Amniotic epithelial cell (primary cell): ENCODE data around the gene UBP1.
"Not testable (repeated sequence)": the region's sequence is repeated elsewhere in the genome, so short reads cannot be mapped to it uniquely, and the experiment has no call there.

Source experiments
- DNase-seq: peaks from one replicate; pipeline ENCODE4 v3.0.0-alpha.2; 2010; ENCODE audit warnings: low read depth

Gene UBP1

DNA sequence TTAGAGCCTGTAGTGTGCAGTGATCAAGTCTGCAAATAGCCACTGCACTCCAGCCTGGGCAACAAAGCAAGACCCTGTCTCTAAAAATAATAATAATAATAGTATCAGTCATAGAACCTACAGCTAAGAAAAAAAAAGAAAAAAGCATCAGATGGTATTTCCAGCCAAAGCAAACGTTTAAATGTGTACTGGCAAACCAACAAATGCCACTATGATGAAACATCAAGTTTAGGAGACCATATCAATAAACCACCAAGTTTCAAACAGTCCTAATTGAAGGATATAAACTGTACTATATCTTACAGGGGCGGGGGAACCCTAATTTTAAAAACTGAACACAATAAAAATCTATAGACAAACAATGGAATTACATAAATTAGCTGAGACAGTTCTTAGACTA lies 6.4 kb downstream of the UBP1 start:
- no peak for DNase-seq

DNA sequence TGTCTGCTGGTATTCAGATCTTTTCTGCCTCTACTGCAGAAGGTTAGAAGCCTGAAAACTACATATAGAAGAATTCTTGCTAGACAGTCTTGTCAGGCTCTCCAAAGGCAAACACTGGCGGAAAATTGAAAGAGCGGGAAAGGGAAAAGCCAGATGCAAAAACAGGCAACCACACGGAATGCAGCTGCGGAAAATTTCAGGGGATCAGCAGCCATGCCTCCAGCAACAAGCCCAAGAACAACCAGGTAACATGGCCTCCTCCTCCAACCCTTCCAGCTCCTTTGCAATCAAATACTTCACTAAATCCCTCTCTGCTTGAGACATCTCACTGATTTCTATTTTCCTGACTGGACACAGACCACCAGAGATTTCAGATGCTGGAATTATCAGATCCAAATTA lies 9.6 kb downstream of the UBP1 start:
- no peak for DNase-seq

GRCh38 chr3:33430061-33430460 lies 10.1 kb downstream of the UBP1 start:
- DNase-seq, result no peak

- not testable (repeated sequence) for DNase-seq
These were observed 10.9 kb downstream of the UBP1 start for GRCh38 chr3:33429306-33429705.

DNA sequence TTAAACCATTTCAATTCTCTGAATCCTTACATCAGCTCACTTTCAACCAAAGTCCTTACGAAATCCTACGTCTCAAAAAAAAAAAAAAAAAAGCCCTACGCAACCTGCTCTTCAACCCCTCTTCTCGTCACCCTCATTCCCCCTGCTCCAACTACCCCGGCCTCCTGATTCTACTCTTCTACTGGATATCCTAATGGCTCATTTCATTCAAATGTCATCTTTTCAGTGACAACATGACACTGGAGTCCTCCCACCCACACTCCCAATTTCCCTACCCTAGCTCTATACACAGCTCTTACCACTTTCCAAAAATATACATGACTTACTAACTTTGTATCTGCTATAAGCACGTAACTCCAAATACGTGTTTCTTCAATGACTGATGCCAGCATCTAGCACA lies 11.5 kb downstream of the UBP1 start:
- no peak for DNase-seq

DNA sequence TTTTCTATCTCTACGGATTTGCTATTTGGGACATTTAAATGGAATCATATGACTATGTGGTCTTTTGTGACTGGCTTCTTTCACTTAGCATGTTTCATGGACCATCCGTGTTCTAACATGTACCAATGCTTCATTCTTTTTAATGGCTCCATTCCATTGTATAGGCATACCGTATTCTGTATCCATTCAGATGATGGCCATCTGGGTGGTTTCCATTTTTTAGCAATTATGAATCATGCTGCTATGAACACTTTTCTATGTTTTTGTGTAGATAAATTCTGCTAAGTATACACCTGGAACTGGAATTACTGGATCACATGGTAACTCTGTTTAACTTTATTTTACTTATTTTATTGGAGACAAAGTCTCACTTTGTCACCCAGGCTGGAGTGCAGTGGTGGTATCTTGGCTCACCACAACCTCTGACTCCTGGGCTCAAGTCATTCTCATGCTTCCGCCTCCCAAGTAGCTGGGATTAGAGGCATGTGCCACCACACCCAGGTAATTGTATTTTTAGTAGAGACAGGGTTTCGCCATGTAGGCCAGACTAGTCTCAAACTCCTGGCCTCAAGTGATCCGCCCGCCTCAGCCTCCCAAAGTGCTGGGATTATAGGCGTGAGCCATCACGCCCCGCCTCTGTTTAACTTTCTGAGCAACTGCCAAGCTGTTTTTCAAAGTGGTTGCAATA lies 13.4 kb downstream of the UBP1 start:
- DNase-seq, result no peak

DNA sequence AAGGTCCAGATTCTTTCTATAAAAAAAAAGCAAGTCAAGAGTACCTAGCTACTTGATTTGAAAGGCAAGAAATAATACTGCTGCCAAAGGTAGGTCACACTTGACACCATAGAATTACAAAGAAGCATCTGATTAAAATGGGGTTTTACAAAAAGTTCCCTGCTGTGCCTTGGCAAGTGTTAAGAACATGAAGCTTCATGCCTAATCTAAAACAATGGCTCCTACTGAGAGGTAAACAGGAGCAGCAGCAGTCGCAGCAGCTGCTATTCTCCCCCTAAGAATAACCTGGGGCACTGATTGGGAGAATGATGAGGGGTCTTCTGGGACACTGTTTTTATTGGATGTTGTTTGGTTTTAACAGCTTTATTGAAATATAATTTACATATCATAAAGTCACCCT lies 14.1 kb downstream of the UBP1 start:
- no peak for DNase-seq

DNA sequence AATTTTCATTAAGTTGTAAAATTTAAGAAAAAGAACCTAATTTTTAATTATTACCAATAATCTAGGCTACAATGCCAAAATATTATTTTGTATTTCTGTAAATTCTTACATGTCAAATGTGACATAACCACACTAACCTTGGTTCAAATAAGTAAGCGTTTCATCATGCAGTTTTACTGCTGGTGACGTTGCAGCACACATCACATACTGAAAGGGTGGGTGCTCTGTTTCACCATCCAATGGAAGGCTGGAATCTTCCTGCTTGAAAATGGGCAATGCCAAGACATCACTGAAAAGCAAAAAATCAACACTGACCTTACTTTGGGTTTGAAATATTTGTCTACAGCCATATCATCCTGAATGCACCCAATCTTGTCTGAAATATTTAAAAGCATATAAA lies 14.8 kb downstream of the UBP1 start:
- no peak for DNase-seq

DNA sequence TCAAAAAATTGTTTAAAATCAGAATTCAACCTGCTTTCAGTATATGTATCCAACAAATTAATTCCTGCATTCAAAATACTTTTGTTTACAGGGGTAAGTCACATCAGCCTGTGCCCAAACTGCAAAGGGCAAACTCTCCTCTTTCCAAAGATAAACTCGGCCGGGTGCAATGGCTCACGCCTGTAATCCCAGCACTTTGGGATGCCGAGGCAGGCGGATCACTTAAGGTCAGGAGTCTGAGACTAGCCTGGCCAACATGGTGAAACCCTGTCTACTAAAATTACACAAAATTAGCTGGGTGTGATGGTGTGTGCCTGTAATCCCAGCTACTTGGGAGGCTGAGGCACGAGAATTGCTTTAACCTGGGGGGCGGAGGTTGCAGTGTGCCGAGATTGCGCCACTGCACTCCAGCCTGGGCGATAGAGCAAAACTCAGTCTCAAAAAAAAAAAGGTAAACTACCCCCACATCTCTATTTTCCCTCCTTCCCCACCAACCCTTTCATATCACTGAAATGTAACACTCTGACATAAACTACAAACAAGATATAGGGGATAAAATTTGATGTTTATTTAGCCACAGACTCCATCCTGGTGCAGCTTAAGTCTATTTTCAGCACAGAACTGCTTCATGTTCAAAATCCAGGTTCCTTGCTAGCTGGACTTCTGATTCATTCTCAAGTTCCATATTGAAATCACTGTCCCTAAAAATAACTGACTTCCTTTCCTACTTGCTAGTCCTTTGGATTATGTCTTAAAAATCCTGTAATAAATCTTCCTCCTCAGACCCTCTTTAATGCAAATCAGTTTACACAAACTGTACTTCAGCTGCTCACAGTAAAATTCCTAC lies 15.4 kb downstream of the UBP1 start:
- DNase-seq, result no peak

DNA sequence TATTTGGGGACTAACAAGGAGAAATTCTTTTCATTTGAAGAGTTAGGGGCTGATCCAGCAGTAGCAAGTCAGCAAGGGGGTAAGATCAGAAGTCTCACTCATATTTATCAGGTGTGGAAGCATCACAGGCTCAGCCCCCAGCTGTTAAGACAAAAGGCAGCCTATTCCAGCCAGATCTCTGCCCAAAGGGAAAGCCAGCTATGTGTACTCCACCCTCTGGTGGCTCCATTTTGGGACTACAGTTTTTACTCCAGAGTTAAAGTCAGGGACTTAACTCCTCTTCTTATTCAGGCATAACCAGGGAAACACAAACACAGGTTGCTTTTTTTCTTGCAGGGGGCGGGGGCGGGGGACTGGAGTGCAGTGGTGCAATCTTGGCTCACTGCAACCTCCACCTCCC lies 19.2 kb downstream of the UBP1 start:
- DNase-seq, result no peak

DNA sequence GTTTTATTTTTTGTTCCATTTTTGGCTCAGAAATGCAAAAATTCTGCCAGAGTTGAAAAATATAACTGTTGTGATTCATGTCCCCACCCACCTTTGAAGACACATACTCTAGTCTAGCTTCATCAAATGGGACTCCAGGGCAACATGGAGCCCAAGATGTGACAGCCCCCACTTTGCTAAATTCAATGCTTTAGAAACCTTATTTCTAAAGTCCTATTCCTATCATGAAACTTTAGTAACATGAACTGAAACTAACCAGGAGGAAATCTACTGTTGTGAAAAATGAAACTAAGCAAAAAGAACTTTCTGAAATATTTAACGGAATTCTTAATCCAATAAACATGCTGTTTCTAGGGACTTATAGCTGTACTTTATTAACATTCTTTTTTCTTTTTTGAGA lies 20.3 kb downstream of the UBP1 start:
- no peak for DNase-seq

DNA sequence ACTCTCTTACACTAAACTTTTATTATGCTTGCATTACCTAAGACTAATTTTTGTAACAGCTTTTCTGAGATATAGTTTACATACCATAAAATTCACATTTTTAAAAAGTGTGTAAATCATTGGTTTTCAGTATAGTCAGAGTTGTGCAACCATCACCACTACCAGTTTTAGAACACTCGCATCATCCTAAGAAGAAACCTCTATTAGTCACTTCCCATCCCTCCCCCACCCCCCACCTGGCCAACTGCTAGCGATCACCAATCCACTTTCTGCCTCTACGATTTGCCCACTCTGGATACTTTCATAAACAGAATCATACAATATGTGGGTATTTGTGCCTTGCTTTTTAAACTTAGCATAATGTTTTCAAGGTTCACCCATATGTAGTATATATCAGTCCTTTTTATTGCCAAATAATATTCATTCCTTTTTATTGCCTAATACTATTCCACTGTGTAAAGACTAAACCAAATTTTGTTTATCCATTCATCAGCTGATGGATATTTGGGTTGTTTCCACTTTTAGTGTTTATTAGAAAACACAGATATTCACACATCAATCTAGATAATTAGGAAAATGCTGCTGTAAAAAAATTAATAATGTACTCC lies 23.0 kb downstream of the UBP1 start:
- peak; percentile 63 for DNase-seq

GRCh38 chr3:33410816-33411215 lies 29.4 kb downstream of the UBP1 start:
- DNase-seq, result not testable (repeated sequence)

- DNase-seq, result peak; percentile 31
These were observed 36.4 kb downstream of the UBP1 start for GRCh38 chr3:33403756-33404155.

- DNase-seq, result no peak
These were observed 37.3 kb downstream of the UBP1 start for GRCh38 chr3:33402936-33403335.

DNA sequence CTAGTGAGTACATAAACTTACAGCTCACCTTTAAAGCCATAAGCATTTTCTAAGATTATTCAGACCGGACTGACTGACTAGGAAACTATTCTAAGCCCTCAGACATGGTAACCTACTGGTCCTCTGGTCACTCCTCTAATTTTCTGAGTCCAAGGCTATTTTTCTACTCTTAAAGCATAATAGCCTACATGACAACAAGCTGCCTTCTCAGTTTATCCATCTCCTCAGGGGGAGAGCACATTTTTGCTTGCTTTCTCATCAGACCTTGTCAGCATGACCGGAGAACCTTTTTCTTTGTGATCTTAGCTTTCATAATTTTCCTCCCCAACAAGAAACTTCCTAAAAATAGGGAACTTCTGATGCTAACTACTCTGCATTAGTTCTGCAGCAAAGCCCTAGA lies 38.4 kb downstream of the UBP1 start:
- DNase-seq, result peak; percentile 31

GRCh38 chr3:33398410-33398809 lies 41.8 kb downstream of the UBP1 start:
- no peak for DNase-seq

GRCh38 chr3:33395900-33396299 lies 44.3 kb downstream of the UBP1 start:
- DNase-seq, result no peak

GRCh38 chr3:33394403-33395054 lies 45.7 kb downstream of the UBP1 start:
- no peak for DNase-seq

DNA sequence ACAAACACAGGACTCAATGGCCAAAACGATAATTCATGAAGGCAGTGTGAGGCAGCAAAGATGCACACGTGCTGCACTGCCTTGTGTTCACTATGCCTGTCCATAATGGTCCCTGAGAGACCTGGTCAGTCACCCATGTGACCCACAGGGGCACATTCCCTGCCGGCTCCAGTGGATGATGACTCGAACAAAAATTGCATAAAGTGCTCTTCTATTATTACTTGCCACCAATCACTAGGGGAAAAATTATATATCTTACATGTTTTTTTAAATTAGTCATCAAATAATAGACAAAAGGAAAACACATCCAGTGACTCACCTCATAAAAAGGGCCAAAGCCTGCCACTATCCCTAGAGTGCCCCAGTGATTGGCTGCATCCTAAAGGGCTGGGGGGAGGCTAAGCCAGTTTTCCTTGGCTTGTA lies 47.5 kb downstream of the UBP1 start:
- DNase-seq, result peak; percentile 68

GRCh38 chr3:33392144-33392543 lies 48.1 kb downstream of the UBP1 start:
- no peak for DNase-seq

GRCh38 chr3:33391255-33391995 lies 48.8 kb downstream of the UBP1 start:
- DNase-seq, result no peak
